Stimulated activated CD8-positive, alpha-beta memory T cell treated with anti-CD3 and anti-CD28 coated beads, Interleukin-4, amount 100 ng/mL, for 4 hours (primary cell): ENCODE measurements around the gene RAB12.
"Not testable (repeated sequence)": the region's sequence is repeated elsewhere in the genome, so short reads cannot be mapped to it uniquely, and the experiment has no call there.

Experiments
- DNase-seq, 2 donors: peaks; one replicate each; pipeline ENCODE4 v3.0.0-alpha.2; 2020; ENCODE audit warnings: low read depth in 2 of 2, low spot score in 1 of 2

Gene RAB12

GRCh38 chr18:8611916-8612576 lies 2.8 kb downstream of the RAB12 start:
- DNase-seq: no peak

DNA sequence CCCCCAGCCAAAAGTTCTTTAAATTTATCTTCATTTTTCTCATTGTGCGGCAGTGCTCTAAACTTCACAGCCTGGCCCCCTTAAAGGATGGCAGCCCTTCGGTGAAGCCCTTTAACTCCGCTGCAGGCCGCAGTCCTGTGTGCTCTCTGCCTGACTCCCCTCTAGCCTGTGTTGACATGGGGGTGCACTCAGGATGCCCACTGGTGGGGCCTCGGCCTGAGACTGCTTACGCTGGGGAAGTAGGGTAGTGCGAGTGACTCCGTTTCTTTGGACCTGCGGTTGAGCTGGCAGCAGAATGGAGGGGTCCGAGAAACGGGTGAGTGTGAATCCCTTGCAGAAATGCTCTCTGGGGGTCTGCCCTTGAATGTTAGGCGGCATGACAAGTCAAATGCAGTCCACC lies 5.6 kb downstream of the RAB12 start:
- no peak for DNase-seq

- no peak for DNase-seq
Measured at GRCh38 chr18:8615397-8616027, 6.3 kb downstream of the RAB12 start.

DNA sequence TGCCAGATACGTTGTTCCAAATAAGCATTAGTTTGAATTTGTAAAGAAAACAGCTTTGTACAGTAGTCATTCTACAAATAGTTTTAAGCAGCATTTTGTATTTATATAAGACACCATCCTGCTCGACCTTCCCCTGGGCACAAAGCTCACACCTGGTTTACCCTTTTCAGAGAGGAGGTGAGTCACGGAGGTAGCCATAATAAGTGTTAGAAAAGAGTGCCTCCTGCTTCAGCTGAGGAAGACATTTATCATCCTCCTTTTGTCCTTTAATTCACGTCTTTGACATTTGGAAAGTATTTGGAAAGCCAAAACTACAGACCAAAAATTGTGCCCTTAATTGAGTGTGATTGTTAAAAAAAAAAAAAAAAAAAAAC lies 6.8 kb downstream of the RAB12 start:
- DNase-seq: no peak

DNA sequence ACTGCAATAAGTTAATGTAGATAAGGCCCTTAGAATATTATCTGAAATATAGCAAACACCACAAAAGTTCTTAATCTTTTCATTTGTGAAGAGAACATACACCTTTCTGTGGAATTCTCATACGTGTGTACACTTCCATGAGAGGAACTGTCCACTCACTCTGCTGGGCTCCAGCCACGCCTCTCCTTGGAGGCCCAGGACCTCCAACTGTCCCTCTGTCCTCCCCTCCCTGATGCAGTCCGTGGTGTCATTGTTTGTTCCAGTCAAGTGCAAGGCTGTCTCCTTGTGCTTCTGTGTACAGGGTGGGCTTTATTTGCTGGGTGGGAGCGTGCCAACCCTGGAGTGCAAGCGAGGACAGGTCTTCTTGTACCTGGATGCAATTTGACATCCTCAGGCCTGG lies 8.7 kb downstream of the RAB12 start:
- DNase-seq: no peak

- no peak for DNase-seq
Measured at GRCh38 chr18:8619041-8619440, 9.8 kb downstream of the RAB12 start.

- no peak for DNase-seq
Measured at GRCh38 chr18:8619835-8620577, 10.8 kb downstream of the RAB12 start.

GRCh38 chr18:8620845-8621244 lies 11.6 kb downstream of the RAB12 start:
- DNase-seq: no peak

DNA sequence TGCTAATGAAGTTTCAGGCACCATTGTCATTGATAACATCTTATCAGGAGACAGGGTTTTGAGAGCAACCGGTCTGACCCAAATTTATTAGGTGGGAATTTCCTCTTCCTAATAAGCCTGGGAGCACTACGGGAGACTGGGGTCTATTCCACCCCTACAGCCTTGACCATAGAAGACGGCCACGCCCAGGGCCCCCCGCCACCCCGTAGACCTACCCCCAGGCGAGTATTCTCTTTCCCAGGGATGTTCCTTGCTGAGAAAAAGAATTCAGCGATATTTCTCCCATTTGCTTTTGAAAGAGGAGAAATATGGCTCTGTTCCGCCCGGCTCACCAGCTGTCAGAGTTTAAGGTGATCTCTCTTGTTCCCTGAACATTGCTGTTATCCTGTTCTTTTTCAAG lies 13.4 kb downstream of the RAB12 start:
- DNase-seq: not testable (repeated sequence)

GRCh38 chr18:8623549-8624106 lies 14.4 kb downstream of the RAB12 start:
- no peak for DNase-seq

DNA sequence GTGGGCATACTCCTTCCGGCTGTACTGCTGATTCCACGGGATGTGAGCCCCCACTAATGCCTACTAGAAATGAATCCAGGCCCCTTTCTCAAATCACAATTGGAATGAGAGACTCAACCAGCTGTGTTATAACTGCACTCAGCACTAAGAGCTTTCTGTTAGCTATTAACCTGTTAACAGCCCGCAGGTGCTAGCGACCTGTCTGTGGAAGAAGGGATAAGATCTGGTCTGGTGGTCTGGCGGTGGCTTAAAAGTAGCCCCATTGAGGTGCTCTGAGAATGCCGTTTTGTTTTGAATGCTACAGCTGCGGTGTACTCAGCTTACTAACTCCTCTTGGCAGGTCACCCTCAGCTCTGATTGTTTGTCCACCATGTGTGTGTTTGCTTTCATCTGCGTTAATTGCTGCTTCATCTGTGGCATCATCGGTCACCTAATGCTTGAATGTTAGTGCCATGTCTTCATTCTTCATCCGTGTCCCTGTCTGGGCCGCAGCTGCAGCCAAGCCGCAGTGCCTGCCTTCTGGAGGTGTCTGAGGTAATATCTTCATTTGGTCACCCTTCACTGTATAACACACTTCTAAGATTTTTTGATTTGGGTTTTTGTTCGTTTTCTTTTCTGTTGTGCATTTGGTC lies 16.3 kb downstream of the RAB12 start:
- no peak for DNase-seq

GRCh38 chr18:8626414-8627106 lies 17.3 kb downstream of the RAB12 start:
- no peak for DNase-seq

DNA sequence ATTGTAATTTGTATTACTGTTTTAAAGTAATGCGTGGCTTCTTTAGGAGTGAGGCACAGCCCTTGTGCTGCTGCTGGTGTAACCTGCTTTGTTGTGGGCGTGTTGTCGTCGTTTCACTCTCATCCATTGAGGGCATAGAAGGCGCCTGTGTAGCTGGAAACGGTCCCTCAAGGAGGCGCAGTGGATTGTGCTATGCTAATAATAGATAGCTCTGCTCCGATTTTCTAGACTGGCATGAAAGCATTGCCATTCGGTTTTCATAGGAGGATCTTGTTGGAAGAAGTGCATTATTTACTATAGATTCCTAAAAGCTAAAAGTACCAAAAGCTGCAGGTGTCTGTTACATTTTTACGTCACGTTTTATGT lies 17.9 kb downstream of the RAB12 start:
- no peak for DNase-seq

GRCh38 chr18:8627540-8627939 lies 18.3 kb downstream of the RAB12 start:
- no peak for DNase-seq

DNA sequence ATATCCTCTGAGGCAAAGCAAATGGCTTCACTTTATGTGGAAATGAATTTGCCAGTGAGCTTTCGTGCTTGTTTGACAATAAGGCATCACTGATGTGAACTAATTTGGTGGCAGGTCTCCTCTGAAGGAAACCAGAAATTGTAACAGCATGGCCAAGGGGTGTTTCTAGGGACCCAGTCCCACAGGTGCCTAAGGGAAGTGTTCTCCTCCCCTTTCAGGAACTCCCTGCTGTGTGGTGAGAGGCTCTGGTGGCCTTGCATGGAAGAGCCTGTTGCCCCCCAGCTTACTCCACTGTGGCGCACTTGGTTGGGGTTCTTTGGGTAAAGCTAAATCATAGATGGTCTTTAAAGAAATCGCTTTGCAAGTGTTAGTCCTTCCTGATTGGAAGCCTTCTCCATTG lies 20.4 kb downstream of the RAB12 start:
- no peak for DNase-seq

DNA sequence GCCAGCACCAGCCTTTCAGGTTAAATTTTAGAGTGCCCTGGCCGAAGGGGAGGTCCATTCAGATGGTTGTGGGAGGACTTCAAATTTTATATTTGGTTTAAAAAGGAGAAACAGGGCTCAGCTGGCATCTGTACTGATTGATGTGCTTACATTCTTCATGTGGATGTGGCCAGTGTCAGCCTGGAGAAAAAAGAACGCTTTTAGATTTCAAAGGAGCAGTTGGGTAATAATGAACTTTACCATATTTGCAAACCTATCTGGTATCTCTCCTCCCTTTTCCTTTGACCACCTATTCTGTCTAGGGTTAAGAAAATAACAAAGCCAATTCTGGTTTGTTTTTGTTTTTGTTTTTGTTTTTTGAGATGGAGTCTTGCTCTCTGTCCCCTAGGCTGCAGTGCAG lies 21.3 kb downstream of the RAB12 start:
- no peak for DNase-seq

- no peak for DNase-seq
Measured at GRCh38 chr18:8631265-8631664, 22.0 kb downstream of the RAB12 start.

DNA sequence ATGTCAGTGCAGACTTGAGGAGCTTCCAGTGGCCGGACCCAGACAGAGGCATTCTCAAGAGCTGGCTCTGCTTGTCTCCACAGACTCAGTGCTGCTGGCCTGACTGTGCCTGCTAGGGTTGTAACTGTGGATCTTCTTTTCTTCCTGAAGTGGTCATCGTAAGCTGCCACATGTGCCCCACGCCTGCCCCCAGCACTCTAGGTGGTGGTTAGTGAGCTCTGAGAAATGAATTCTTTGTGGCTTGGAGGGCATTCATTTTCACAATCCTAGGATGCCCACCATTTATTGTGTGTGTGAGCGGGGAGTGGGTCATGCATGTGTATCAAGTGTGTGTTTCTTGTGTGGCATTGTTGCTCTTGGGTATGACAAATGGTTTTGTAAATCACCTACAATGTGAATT lies 23.1 kb downstream of the RAB12 start:
- no peak for DNase-seq

GRCh38 chr18:8634508-8634907 lies 25.3 kb downstream of the RAB12 start:
- no peak for DNase-seq

DNA sequence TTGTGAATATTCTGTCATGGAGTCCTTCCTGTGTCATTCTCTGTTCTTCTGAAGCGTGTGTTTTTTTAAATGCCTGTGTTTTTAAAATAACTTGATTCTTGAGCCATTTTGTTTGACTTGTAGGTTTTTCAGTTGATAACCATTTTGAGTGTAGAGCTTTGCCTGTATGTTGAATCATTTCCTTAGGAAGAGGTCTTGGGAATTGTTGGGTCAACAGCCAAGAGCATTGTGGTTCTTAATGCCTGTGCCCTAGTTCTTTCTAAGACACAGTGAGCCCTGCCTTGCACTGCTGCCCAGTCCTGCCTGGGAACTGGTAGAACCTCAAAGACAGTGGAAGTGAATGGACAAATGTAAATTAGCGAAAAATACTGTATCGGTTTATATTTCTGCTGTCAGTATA lies 25.9 kb downstream of the RAB12 start:
- DNase-seq: no peak

- DNase-seq: no peak
Measured at GRCh38 chr18:8639762-8640161, 30.5 kb downstream of the RAB12 start.
